HG02938 (cell line): Measurements from ENCODE around the gene MYO10.

Experiments used
- ATAC-seq: cut with Tn5 transposase; IDR thresholded peaks from one replicate; pipeline ENCODE4 v1.9.1; 2021; ENCODE audit warnings: mild to moderate bottlenecking, moderate library complexity; ENCODE audit not compliant: unreplicated experiment

MYO10 gene

DNA sequence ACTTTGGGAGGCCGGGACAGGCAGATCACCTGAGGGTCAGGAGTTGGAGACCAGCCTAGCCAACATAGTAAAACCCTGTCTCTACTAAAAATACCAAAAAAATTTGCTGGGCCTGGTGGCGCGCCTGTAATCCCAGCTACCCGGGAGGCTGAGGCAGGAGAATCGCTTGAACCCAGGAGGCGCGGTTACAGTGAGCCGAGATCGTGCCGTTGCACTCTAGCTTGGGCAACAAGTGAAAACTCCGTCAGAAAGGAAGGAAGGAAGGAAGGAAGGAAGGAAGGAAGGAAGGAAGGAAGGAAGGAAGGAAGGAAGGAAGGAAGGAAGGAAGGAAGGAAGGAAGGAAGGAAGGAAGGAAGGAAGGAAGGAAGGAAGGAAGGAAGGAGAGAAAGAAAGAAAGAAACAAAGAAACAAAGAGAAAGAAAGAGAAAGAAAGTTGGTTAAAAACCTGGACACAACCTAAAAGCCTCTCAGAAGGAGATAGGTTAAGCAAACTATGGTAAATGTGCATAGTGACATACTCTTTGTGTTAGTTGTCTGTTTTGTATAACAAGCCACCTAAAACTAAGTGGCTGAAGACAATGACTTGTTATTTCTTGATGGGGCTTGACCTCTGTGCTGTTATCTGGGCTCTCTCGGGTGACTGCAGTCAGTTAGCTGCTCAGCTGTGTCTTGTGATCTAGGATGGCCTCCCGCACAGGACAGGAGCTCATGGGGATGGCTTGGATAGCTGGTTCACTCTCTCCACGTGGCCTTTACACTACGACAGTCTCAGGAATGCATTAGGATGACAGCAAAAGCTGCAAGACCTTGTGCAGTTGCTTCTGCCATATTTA is 8.0 kb upstream of the MYO10 start:
- no peak for ATAC-seq

DNA sequence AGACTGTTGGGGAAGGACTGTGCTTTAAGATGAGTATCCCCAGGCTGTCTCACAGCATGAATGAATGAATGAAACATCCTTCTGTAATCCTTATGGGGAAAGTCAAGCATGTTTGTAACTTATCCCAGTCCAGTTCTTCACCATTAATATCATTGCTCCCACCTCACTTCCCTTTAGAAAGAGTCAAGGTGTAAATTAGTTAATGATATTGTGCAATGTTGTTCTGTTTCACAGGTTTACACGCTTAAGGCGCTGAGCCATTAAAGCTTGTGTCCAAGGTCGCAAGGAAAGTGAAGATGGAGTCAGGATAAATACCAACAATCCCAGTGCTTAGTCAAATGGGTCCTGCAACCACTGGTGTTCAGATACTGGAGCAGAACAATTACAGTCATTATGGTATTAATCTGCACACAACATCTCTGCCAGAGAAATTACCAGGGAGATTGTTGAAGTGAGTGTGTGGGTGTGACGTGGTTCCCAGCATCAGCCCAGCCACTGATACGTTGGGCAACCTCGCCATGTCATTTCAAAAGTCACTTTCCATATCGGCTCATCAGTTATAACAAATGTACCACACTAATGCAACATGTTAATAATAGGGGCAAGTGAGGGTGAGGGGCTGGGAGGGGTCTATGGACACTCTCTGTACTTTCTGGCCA is 1.5 kb upstream of the MYO10 start:
- ATAC-seq, result no peak

DNA sequence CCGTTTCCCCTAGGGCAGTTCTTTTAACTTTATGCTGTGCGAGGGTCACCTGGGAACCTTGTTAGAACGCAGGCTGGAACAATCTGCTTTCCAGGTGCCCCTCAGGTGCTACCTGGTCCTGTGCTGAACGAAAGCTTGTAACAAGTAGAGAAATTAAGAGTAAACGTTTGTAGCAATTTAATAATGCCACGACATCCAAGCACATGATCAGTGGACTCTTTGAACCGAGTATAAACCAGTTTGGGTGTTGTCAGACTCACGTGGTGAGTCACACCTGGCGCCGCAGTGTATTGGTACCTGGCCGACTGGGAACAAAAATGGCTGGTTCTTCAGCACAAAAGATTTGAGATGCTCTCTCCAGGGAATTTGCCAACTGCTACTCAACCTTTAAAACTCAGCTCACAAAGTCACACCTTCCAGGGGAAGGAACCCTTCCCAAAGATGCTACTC is 926 bp upstream of the MYO10 start:
- no peak for ATAC-seq

DNA sequence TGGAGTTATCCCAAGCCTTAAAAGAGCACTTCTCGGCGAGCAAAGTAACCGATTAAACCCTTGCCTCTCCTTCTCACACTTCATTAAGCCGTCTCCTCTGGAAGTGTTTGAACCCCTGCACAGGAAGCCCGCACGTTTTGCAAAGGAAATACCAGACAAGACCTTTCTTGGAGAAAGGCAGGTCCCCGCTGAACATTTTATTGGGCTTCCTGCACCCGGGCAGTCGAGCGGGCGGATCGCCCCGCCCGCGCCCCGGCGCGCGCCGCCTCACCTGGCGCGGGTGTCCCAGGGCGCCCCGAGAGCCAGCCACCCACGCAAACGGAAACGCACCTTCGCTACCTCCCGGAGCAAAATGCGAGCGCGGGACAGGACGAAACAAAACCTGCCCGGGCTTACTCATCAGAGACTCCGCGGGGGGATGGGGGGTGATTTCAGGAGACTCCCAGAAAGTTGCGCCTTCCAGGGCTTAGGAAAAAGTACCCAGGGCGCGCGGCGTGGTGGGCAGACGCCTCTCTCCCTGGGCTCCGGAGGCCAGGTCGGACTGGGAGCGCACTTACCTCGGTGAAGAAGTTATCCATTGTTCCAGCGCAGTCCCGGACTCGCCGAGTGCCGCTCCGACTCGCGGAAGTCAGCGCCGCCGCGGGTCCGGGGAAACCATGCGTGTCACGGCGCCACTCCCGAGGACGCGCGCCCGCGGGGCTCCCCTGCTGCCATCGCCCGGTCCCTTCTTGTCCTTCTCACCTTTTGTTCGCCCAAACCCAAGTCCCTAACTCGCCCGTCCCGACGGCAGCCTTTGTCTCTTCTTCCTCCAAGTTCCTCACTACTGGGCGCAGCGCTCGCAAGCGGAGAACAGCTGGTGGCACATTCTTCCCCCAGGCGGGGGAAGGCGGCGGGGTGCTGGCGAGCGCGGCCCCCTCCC is 598 bp downstream of the MYO10 start:
- peak; percentile 43 for ATAC-seq

- no peak for ATAC-seq
These were observed 1.4 kb downstream of the MYO10 start for GRCh38 chr5:16934677-16935153.

DNA sequence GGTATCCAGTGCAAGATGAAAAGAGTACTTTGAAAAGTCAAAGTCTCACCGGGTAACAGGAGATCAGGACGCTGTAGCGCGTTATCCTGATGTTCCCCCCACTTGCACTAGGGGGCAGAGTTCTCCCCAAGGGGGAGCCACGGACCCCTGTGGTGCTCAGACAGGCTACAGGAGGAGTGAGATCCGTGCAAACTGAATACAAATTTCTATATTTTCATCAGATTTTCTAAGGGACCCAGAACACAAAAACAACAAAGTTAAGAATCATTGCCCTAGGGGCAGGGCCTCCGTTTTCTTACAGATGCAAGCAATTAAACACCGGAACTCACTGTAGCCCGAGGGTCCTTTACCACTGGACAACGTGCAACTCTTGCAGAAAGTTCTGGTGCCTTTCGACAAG is 2.0 kb downstream of the MYO10 start:
- ATAC-seq, result peak; percentile 57

DNA sequence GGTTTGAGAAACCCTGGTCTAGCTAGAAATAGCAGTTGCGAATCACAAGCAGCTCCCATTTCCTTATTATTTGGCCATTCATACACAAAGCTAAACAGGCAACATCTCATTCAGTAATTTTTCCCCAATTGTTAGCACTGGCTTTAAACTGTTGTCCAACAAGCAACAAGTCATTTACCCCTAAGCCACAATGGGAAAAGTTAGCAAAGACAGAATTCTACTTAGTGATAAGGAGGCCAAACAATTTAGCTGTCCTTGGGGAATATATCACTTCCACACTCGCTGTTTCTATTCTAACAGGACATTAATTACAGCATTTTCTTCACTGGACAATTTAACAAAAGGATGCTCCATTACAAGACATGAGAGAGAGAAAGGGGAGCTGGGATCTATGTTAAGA is 2.8 kb downstream of the MYO10 start:
- no peak for ATAC-seq

- no peak for ATAC-seq
These were observed 3.7 kb downstream of the MYO10 start for GRCh38 chr5:16932401-16932800.

- ATAC-seq, result no peak
These were observed 4.6 kb downstream of the MYO10 start for GRCh38 chr5:16931334-16932110.

GRCh38 chr5:16930496-16930895 is 5.6 kb downstream of the MYO10 start:
- ATAC-seq, result no peak

GRCh38 chr5:16929831-16930230 is 6.3 kb downstream of the MYO10 start:
- no peak for ATAC-seq

DNA sequence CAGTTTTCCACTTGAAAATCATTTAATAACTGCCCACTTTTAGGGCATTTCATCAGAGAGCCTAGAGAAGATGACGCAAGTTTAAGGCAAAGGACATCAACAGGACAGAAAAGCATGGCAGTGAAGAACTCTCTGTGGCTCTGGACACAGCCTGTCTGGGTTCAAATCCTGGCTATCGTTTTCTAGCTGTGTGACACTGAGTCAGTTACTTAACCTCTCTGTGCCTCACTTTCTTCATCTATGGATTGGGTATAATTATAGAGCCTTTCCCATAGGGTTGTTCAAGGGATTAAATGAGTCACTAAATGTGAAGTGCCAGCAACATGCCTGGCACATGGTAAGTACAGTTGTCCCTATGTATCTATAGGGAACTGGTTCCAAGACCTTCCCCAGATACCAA is 6.7 kb downstream of the MYO10 start:
- ATAC-seq, result no peak

DNA sequence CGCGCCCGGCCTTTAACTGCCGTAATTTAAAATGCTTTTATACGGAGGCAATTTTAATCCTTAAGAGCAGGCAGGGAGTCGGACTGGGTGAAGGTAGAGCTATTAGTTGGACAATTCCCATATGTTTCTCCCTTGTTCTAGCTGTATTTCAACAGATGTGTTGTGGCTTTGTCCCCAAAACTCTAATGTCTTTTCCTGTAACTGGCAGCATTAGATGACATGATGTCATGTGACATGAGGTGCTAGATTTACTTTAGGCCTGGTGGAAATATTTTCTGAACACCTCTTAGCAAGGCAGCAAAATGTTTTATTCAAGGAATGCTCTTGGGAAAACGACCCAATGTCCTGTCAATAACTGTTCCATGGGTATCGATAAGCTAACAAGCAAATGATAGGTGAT is 8.5 kb downstream of the MYO10 start:
- no peak for ATAC-seq

- ATAC-seq, result no peak
These were observed 9.7 kb downstream of the MYO10 start for GRCh38 chr5:16926417-16926816.

DNA sequence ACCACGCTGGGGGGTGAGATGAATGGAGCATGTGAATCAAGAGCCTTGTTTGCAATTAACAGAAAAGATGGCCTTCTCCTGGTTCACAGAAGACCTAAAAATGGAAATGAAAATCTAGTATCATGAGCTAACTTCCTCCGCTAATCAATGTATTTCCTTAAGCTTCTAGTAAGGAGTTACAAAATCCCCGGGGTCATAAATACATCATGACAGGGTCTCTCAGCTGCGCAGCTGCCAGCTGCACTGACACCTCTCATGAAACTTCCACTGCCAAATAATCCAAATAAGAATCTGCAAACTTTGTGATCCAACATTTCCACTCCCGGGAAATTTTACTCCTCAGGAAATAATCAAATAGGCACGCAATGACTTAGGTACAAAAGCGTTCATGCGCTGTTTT is 11.9 kb downstream of the MYO10 start:
- ATAC-seq, result no peak

DNA sequence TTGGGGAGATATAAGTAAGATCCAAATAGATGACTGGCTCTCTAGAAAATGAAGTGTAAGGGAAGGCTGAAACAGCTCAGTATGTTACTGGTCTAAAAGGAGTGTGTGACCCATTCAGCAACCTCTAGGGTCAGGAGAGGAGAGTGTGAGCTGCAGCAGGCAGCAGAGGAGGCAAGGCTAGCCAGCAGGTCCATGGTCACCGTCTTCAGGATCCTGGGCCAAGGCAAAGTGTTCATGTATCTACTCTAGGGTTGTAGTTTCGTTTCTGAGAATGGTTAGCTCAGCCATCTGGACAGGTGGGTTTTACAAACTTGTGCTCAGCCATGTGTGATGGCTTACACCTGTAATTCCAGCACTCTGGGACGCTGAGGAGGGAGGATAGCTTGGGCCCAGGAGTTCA is 13.7 kb downstream of the MYO10 start:
- ATAC-seq, result peak; percentile 75

DNA sequence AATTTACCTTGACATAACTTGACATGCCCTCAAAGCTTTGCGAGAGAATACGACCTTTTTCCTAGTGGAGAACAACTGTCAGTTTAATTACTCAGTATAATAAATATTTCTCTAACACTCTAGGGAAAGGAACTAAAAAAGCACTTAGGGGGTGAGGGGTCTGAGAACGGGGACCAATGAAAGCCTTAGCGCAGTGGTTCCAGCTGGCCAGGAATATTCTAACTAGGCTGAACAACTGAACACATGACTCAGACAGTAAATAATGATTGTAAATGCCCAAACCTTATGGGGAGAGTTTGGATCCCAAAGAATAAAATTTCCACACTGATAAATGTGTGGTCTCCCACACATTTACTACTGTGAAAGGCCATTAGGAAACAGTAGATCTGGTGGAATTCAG is 14.9 kb downstream of the MYO10 start:
- ATAC-seq, result no peak

- ATAC-seq, result no peak
These were observed 15.8 kb downstream of the MYO10 start for GRCh38 chr5:16920109-16920816.

- ATAC-seq, result no peak
These were observed 17.0 kb downstream of the MYO10 start for GRCh38 chr5:16918891-16919671.
